HCT116 (cell line): ENCODE data around the gene EPC1.

Source experiments
- CTCF ChIP-seq, 3 experiments: fragments of 200-600 bp in 1 of 3; sonication (generic) in 1 of 3; IDR thresholded peaks in 2 of 3; conservative IDR thresholded peaks in 1 of 3; 2 replicates each; pipeline ENCODE4 v1.5.1; 2012 to 2017; ENCODE audit warnings: low read depth in 2 of 3, low read length in 2 of 3, antibody characterized with exemption in 1 of 3, borderline replicate concordance in 1 of 3, control low read depth in 1 of 3, mild to moderate bottlenecking in 1 of 3, mixed read lengths in 1 of 3, mixed run types in 1 of 3, moderate library complexity in 1 of 3; ENCODE audit not compliant: insufficient read depth in 1 of 3
- EZH2 ChIP-seq: fragments of 200-600 bp; sonication (generic); IDR thresholded peaks from 2 replicates; pipeline ENCODE4 v1.6.1; 2017; ENCODE audit warnings: antibody characterized with exemption, mixed run types
- MAX ChIP-seq: IDR thresholded peaks from 2 replicates; pipeline ENCODE4 v1.6.1; 2012
- POLR2A ChIP-seq: IDR thresholded peaks from 2 replicates; pipeline ENCODE4 v1.7.0; 2011; ENCODE audit warnings: borderline replicate concordance; ENCODE audit not compliant: insufficient read depth, insufficient read length; ENCODE audit errors: extremely low read depth
- REST ChIP-seq: IDR thresholded peaks from 2 replicates; pipeline ENCODE4 v1.6.1; 2012; ENCODE audit warnings: low read depth
- SIN3A ChIP-seq: IDR thresholded peaks from 2 replicates; pipeline ENCODE4 v1.6.1; 2012; ENCODE audit warnings: low read depth
- SRF ChIP-seq: IDR thresholded peaks from 2 replicates; pipeline ENCODE4 v1.6.1; 2012; ENCODE audit warnings: low read depth
- ZFX ChIP-seq: fragments of 450-650 bp; IDR thresholded peaks from 2 replicates; pipeline ENCODE4 v1.6.1; 2017
- ZNF274 ChIP-seq: fragments of 200-500 bp; sonication (Bioruptor generic); IDR thresholded peaks from 2 replicates; pipeline ENCODE4 v1.6.1; 2014; ENCODE audit warnings: mild to moderate bottlenecking, low read depth, low read length, inconsistent platforms

- peak; percentile 31 to 53 (median 46); a peak in 4 of 6 replicates for TF ChIP-seq CTCF (IDR thresholded peaks at IDR 0.05 in 2 of 3, conservative IDR thresholded peaks at IDR 0.05 in 1 of 3; ENCODE audit: borderline replicate concordance in 1 of 3, insufficient read depth in 1 of 3, low read depth in 2 of 3, low read length in 2 of 3)
- TF ChIP-seq ZNF274, result no peak
- TF ChIP-seq SIN3A, result no peak
- TF ChIP-seq POLR2A, result no peak
- TF ChIP-seq SRF, result no peak; the same call in 1 of the 2 replicates
- TF ChIP-seq ZFX, result no peak
- no peak for TF ChIP-seq MAX
- no peak for TF ChIP-seq EZH2
- TF ChIP-seq REST, result no peak
Observed at GRCh38 chr10:32377458-32378259, 30.7 kb upstream of the EPC1 start.
